Gastrocnemius medialis (tissue), 4 donors: ENCODE measurements around the gene GPR176. TPM values are rescaled to one million over a fixed set of nuclear protein-coding genes. Genes with fewer than 3 reads are reported as not detected.
A peak's percentile ranks its signal among the peaks of the same experiment; 100 is the strongest.

ENCODE experiments used
- ATAC-seq, 2 donors: fragments of 150-250 bp; one replicate each; pipeline ENCODE4 v1.9.1; 2016
- DNase-seq, 2 donors: peaks; one replicate each; pipeline ENCODE4 v3.0.0-alpha.2; 2019
- H3K27ac ChIP-seq, 4 donors: fragments of 200-600 bp; sonication (generic); 1 replicate in 1 of 4; 2 replicates in 3 of 4; pipeline ENCODE4 v1.5.1; 2016 to 2018; ENCODE audit warnings: mild to moderate bottlenecking in 2 of 4, moderate library complexity in 1 of 4
- H3K27me3 ChIP-seq, 3 donors: fragments of 200-600 bp; sonication (generic) in 2 of 3; 1 replicate in 1 of 3; 2 replicates in 2 of 3; pipeline versions ENCODE4 v1.5.1 to v1.6.0; 2016 to 2019; ENCODE audit warnings: mild to moderate bottlenecking in 1 of 3, moderate library complexity in 1 of 3
- H3K36me3 ChIP-seq, 2 donors: fragments of 200-600 bp; sonication (generic) in 1 of 2; one replicate each; pipeline ENCODE4 v1.5.1; 2017 to 2018
- H3K4me1 ChIP-seq, 2 donors: fragments of 200-600 bp; sonication (generic) in 1 of 2; one replicate each; pipeline ENCODE4 v1.5.1; 2016 to 2017; ENCODE audit warnings: mild to moderate bottlenecking in 2 of 2
- H3K4me3 ChIP-seq, 4 donors: fragments of 200-600 bp; sonication (generic) in 3 of 4; 1 replicate in 1 of 4; 2 replicates in 3 of 4; pipeline ENCODE4 v1.5.1; 2016 to 2019; ENCODE audit warnings: mild to moderate bottlenecking in 2 of 4
- H3K9me3 ChIP-seq, 3 donors: fragments of 200-600 bp; sonication (generic) in 2 of 3; 1 replicate in 1 of 3; 2 replicates in 2 of 3; pipeline ENCODE4 v1.5.1; 2016 to 2019
- POLR2A ChIP-seq, 2 donors: fragments of 450-650 bp; IDR thresholded peaks; one replicate each; pipeline ENCODE4 v1.6.1; 2017; ENCODE audit warnings: antibody characterized with exemption in 2 of 2, mild to moderate bottlenecking in 2 of 2, moderate library complexity in 2 of 2
- in situ Hi-C, 4 donors: fragments of 200-750 bp; cut with MboI; loops; one replicate each; pipeline versions ENCODE4 v1.15.0 to v1.8.0; 2017; ENCODE audit warnings: low sequenced_read_pairs in 4 of 4
- intact Hi-C: fragments of 100-400 bp; cut with DNase I; formaldehyde crosslinking; loops from one replicate; pipeline ENCODE4 v1.15.1; 2023; ENCODE audit warnings: low total_unique reads
- total RNA-seq, 4 donors: library from RNA; depleted of rRNA; stranded (reverse); fragments of >200 nt; gene quantifications; one replicate each; pipeline versions ENCODE4 v1.1.0 to v1.2.3, GENCODE V29; 2016
- TF ChIP-seq, protein P1 (sequence below), 5 experiments: fragments of 450-650 bp in 3 of 5; fragments of 200-600 bp in 2 of 5; sonication (generic) in 2 of 5; IDR thresholded peaks in 4 of 5; conservative IDR thresholded peaks in 1 of 5; 1 replicate in 4 of 5; 2 replicates in 1 of 5; pipeline ENCODE4 v1.5.1; 2016 to 2019; ENCODE audit warnings: antibody characterized with exemption in 5 of 5, mild to moderate bottlenecking in 3 of 5, moderate library complexity in 3 of 5

The GPR176 gene
- total RNA-seq, 4 donors from 2014 or later, result 1.1 to 3.0 (median 1.7) TPM

DNA sequence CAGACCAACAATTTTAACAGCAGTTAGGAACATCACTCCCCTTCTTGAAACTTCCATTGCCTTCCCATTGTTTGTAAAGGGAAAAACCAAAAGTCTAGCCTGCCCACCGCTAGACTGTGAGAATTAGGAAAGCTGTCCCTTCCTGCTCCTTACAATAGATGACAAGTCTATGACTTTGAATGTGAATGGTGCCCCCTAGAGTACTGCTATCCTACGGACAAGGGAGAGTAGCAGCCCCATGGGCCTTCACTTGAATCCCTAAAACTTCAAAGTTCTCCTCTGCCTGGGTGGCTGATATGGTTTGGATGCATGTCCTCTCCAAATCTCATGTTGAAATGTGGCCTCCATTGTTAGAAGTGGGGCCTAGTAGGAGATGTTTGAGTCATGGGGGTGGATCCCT lies 96.4 kb downstream of the GPR176 start:
- Histone ChIP-seq H3K36me3 (no peaks in the 10 kb centered on the region), H3K27ac (no peak overlapping the region), H3K9me3 (no peaks in the 10 kb centered on the region), H3K4me3 (no peak overlapping the region), H3K27me3 (no peaks in the 10 kb centered on the region), H3K4me1 (no peaks in the 10 kb centered on the region)
- no peak for ATAC-seq
- DNase-seq, result no peak
- intact Hi-C loops (no loop called here), in situ Hi-C loops (no loop called here)
- TF ChIP-seq, protein P1, sequence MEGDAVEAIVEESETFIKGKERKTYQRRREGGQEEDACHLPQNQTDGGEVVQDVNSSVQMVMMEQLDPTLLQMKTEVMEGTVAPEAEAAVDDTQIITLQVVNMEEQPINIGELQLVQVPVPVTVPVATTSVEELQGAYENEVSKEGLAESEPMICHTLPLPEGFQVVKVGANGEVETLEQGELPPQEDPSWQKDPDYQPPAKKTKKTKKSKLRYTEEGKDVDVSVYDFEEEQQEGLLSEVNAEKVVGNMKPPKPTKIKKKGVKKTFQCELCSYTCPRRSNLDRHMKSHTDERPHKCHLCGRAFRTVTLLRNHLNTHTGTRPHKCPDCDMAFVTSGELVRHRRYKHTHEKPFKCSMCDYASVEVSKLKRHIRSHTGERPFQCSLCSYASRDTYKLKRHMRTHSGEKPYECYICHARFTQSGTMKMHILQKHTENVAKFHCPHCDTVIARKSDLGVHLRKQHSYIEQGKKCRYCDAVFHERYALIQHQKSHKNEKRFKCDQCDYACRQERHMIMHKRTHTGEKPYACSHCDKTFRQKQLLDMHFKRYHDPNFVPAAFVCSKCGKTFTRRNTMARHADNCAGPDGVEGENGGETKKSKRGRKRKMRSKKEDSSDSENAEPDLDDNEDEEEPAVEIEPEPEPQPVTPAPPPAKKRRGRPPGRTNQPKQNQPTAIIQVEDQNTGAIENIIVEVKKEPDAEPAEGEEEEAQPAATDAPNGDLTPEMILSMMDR (IDR thresholded peaks at IDR 0.05 in 4 of 5, conservative IDR thresholded peaks at IDR 0.05 in 1 of 5), result no peak
- no peak for TF ChIP-seq POLR2A (IDR thresholded peaks at IDR 0.05)

DNA sequence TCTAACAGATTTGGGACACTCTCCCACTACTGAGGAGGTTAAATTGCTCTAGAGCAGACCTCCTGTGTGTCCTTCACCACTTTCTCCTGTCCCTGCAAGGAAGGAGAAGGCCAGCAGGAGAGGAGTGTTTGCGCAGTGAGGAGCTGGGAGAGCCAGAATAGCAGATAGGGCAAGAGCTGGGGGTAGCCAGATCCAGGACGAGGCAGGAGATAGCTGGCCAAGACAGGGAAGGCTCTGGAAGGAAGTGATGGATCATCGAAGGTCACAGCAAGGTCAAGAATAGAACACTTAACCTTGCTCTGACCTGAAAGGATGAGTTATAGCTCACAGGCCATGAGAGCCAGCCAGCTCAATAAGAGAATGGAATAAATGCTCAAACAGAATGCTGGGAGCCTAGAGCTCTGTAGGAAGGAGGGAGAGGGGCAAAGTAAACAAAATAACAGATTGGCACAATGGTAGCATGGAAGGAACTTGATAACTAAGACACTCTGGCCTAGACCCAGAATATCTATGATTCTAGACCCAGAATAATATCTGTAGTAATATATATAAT lies 99.9 kb downstream of the GPR176 start:
- no peak for DNase-seq
- Histone ChIP-seq H3K27ac (peak overlapping the region in 1 of 4 donors; percentile 11), H3K27me3 (no peaks in the 10 kb centered on the region), H3K36me3 (no peaks in the 10 kb centered on the region), H3K9me3 (no peaks in the 10 kb centered on the region), H3K4me3 (no peak overlapping the region), H3K4me1 (no peaks in the 10 kb centered on the region)
- ATAC-seq, result no peak
- TF ChIP-seq, protein P1 (IDR thresholded peaks at IDR 0.05 in 4 of 5, conservative IDR thresholded peaks at IDR 0.05 in 1 of 5), result no peak
- no peak for TF ChIP-seq POLR2A (IDR thresholded peaks at IDR 0.05)
- intact Hi-C loops, result no loop called here
- in situ Hi-C loops, result no loop called here

- Histone ChIP-seq H3K9me3 (no peaks in the 10 kb centered on the region), H3K4me3 (no peak overlapping the region), H3K36me3 (no peaks in the 10 kb centered on the region), H3K27ac (no peak overlapping the region), H3K4me1 (no peaks in the 10 kb centered on the region), H3K27me3 (no peaks in the 10 kb centered on the region)
- ATAC-seq (no peak), DNase-seq (no peak)
- TF ChIP-seq, protein P1 (IDR thresholded peaks at IDR 0.05 in 4 of 5, conservative IDR thresholded peaks at IDR 0.05 in 1 of 5), result no peak
- TF ChIP-seq POLR2A (IDR thresholded peaks at IDR 0.05), result no peak
- in situ Hi-C loops (no loop called here), intact Hi-C loops (no loop called here)
Measured at GRCh38 chr15:39819533-39819932, 100.5 kb downstream of the GPR176 start.

GRCh38 chr15:39817892-39818291 lies 102.2 kb downstream of the GPR176 start:
- in situ Hi-C loops, result no loop called here

More at GRCh38 chr15:39817892-39818291, 102.2 kb downstream of the GPR176 start:
- Histone ChIP-seq H3K27ac (no peak overlapping the region), H3K9me3 (no peaks in the 10 kb centered on the region), H3K27me3 (no peaks in the 10 kb centered on the region), H3K4me1 (no peaks in the 10 kb centered on the region), H3K36me3 (no peaks in the 10 kb centered on the region), H3K4me3 (no peak overlapping the region)
- intact Hi-C loops, result no loop called here
- ATAC-seq, result no peak
- no peak for DNase-seq
- TF ChIP-seq, protein P1 (IDR thresholded peaks at IDR 0.05 in 4 of 5, conservative IDR thresholded peaks at IDR 0.05 in 1 of 5), result no peak
